ENCODE results near the gene CENPU.

Gene CENPU

GRCh38 chr4:184702114-184702513 lies 31.8 kb downstream of the CENPU start:
- no peak for DNase-seq

- DNase-seq, result no peak
Observed at GRCh38 chr4:184699941-184700340, 34.0 kb downstream of the CENPU start.

- DNase-seq, result no peak
Observed at GRCh38 chr4:184697956-184698355, 35.9 kb downstream of the CENPU start.

GRCh38 chr4:184695178-184695896 lies 38.6 kb downstream of the CENPU start:
- DNase-seq, result no peak

- DNase-seq, result no peak
Observed at GRCh38 chr4:184694412-184694956, 39.4 kb downstream of the CENPU start.

- DNase-seq, result no peak
Observed at GRCh38 chr4:184693056-184693455, 40.8 kb downstream of the CENPU start.

- no peak for DNase-seq
Observed at GRCh38 chr4:184689681-184690080, 44.2 kb downstream of the CENPU start.

GRCh38 chr4:184688447-184688846 lies 45.4 kb downstream of the CENPU start:
- DNase-seq, result no peak

GRCh38 chr4:184688005-184688404 lies 45.9 kb downstream of the CENPU start:
- no peak for DNase-seq

- DNase-seq, result no peak
Observed at GRCh38 chr4:184684491-184685189, 49.3 kb downstream of the CENPU start.

- DNase-seq, result no peak
Observed at GRCh38 chr4:184681916-184682315, 52.0 kb downstream of the CENPU start.

GRCh38 chr4:184680698-184681097 lies 53.2 kb downstream of the CENPU start:
- no peak for DNase-seq

- no peak for DNase-seq
Observed at GRCh38 chr4:184675821-184676492, 57.9 kb downstream of the CENPU start.

GRCh38 chr4:184675018-184675417 lies 58.9 kb downstream of the CENPU start:
- no peak for DNase-seq

- no peak for DNase-seq
Observed at GRCh38 chr4:184674011-184674410, 59.9 kb downstream of the CENPU start.

GRCh38 chr4:184672741-184673140 lies 61.2 kb downstream of the CENPU start:
- no peak for DNase-seq

- DNase-seq, result no peak
Observed at GRCh38 chr4:184671101-184671500, 62.8 kb downstream of the CENPU start.

- DNase-seq, result no peak
Observed at GRCh38 chr4:184669251-184669650, 64.6 kb downstream of the CENPU start.

GRCh38 chr4:184668511-184669114 lies 65.3 kb downstream of the CENPU start:
- DNase-seq, result no peak

- DNase-seq, result no peak
Observed at GRCh38 chr4:184668096-184668495, 65.8 kb downstream of the CENPU start.

GRCh38 chr4:184666670-184667069 lies 67.2 kb downstream of the CENPU start:
- DNase-seq, result no peak

- no peak for DNase-seq
Observed at GRCh38 chr4:184664445-184665210, 69.3 kb downstream of the CENPU start.

GRCh38 chr4:184662236-184662635 lies 71.7 kb downstream of the CENPU start:
- no peak for DNase-seq

Data from activated naive CD4-positive, alpha-beta T cell (primary cell).